ENCODE measurements around the gene TEX261.
A peak's percentile ranks its signal among the peaks of the same experiment; 100 is the strongest.

DNA sequence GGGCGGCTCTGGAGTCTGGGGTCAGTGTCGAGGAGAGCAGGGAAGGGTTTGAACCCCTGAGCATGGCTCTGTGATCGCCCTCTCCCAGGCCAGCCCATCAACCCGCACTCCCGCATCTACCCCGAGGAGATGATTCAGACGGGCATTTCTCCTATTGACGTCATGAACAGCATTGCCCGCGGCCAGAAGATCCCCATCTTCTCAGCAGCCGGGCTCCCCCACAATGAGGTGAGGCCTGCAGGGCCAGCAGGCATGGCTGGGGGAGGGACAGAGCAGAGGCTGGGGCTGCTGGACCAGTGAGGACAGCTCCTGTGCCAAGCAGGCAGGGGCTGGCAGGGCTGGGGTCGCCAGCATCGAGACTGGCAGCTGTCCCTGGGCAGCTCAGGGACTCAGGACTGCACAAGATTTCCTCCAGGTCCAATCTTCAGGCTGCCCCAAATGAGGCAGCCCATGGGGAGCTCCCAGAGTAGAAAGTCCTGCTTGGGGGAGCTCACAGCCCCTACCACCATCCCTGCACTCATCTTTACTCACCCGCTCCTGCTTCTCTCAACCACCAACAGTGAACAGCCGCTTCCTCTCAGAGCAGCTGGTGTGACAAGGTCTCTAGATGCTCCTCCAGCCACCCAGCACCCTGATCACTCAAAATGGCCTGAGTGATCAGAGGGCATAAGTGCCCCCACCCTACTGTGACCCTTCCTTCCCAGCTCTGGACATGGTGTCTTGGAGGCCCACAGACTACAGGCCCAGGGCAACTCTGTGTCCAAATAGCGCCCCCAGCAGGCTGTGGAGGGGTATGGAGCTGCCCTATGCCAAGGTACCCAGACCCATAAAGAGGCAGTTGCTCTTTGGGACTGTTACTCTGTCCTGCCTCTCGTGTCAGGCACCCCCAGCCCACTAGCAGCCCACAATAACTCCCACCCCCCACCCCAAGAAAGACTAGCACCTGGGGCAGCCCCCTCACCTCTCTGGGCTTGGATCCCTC lies 34.5 kb downstream of the TEX261 start:
- TF ChIP-seq, protein P1, sequence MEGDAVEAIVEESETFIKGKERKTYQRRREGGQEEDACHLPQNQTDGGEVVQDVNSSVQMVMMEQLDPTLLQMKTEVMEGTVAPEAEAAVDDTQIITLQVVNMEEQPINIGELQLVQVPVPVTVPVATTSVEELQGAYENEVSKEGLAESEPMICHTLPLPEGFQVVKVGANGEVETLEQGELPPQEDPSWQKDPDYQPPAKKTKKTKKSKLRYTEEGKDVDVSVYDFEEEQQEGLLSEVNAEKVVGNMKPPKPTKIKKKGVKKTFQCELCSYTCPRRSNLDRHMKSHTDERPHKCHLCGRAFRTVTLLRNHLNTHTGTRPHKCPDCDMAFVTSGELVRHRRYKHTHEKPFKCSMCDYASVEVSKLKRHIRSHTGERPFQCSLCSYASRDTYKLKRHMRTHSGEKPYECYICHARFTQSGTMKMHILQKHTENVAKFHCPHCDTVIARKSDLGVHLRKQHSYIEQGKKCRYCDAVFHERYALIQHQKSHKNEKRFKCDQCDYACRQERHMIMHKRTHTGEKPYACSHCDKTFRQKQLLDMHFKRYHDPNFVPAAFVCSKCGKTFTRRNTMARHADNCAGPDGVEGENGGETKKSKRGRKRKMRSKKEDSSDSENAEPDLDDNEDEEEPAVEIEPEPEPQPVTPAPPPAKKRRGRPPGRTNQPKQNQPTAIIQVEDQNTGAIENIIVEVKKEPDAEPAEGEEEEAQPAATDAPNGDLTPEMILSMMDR (conservative IDR thresholded peaks at IDR 0.05; ENCODE audit: low read depth in 2 of 2): peak; percentile 74 to 78
- TF ChIP-seq EZH2 (IDR thresholded peaks at IDR 0.05; ENCODE audit: low read depth, unreplicated experiment) (no peak), EZH2phosphoT487 (IDR thresholded peaks at IDR 0.05; ENCODE audit: unreplicated experiment) (no peak), POLR2AphosphoS5 (IDR thresholded peaks at IDR 0.05; ENCODE audit: low read depth) (no peak), NANOG (IDR thresholded peaks at IDR 0.05; ENCODE audit: borderline replicate concordance) (no peak), CREB1 (CRISPR knock-in tag; IDR thresholded peaks at IDR 0.05; ENCODE audit: low read depth) (no peak), ZNF331 (CRISPR knock-in tag; IDR thresholded peaks at IDR 0.05; ENCODE audit: low read depth) (no peak), JUNB (IDR thresholded peaks at IDR 0.05; ENCODE audit: unreplicated experiment) (no peak), STAT1 (IDR thresholded peaks at IDR 0.05; ENCODE audit: unreplicated experiment) (no peak), ZNF114 (CRISPR knock-in tag; IDR thresholded peaks at IDR 0.05) (no peak)
- TF ChIP-seq, protein P2, sequence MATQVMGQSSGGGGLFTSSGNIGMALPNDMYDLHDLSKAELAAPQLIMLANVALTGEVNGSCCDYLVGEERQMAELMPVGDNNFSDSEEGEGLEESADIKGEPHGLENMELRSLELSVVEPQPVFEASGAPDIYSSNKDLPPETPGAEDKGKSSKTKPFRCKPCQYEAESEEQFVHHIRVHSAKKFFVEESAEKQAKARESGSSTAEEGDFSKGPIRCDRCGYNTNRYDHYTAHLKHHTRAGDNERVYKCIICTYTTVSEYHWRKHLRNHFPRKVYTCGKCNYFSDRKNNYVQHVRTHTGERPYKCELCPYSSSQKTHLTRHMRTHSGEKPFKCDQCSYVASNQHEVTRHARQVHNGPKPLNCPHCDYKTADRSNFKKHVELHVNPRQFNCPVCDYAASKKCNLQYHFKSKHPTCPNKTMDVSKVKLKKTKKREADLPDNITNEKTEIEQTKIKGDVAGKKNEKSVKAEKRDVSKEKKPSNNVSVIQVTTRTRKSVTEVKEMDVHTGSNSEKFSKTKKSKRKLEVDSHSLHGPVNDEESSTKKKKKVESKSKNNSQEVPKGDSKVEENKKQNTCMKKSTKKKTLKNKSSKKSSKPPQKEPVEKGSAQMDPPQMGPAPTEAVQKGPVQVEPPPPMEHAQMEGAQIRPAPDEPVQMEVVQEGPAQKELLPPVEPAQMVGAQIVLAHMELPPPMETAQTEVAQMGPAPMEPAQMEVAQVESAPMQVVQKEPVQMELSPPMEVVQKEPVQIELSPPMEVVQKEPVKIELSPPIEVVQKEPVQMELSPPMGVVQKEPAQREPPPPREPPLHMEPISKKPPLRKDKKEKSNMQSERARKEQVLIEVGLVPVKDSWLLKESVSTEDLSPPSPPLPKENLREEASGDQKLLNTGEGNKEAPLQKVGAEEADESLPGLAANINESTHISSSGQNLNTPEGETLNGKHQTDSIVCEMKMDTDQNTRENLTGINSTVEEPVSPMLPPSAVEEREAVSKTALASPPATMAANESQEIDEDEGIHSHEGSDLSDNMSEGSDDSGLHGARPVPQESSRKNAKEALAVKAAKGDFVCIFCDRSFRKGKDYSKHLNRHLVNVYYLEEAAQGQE (IDR thresholded peaks at IDR 0.05; ENCODE audit: unreplicated experiment): no peak
- TF ChIP-seq, protein P3, sequence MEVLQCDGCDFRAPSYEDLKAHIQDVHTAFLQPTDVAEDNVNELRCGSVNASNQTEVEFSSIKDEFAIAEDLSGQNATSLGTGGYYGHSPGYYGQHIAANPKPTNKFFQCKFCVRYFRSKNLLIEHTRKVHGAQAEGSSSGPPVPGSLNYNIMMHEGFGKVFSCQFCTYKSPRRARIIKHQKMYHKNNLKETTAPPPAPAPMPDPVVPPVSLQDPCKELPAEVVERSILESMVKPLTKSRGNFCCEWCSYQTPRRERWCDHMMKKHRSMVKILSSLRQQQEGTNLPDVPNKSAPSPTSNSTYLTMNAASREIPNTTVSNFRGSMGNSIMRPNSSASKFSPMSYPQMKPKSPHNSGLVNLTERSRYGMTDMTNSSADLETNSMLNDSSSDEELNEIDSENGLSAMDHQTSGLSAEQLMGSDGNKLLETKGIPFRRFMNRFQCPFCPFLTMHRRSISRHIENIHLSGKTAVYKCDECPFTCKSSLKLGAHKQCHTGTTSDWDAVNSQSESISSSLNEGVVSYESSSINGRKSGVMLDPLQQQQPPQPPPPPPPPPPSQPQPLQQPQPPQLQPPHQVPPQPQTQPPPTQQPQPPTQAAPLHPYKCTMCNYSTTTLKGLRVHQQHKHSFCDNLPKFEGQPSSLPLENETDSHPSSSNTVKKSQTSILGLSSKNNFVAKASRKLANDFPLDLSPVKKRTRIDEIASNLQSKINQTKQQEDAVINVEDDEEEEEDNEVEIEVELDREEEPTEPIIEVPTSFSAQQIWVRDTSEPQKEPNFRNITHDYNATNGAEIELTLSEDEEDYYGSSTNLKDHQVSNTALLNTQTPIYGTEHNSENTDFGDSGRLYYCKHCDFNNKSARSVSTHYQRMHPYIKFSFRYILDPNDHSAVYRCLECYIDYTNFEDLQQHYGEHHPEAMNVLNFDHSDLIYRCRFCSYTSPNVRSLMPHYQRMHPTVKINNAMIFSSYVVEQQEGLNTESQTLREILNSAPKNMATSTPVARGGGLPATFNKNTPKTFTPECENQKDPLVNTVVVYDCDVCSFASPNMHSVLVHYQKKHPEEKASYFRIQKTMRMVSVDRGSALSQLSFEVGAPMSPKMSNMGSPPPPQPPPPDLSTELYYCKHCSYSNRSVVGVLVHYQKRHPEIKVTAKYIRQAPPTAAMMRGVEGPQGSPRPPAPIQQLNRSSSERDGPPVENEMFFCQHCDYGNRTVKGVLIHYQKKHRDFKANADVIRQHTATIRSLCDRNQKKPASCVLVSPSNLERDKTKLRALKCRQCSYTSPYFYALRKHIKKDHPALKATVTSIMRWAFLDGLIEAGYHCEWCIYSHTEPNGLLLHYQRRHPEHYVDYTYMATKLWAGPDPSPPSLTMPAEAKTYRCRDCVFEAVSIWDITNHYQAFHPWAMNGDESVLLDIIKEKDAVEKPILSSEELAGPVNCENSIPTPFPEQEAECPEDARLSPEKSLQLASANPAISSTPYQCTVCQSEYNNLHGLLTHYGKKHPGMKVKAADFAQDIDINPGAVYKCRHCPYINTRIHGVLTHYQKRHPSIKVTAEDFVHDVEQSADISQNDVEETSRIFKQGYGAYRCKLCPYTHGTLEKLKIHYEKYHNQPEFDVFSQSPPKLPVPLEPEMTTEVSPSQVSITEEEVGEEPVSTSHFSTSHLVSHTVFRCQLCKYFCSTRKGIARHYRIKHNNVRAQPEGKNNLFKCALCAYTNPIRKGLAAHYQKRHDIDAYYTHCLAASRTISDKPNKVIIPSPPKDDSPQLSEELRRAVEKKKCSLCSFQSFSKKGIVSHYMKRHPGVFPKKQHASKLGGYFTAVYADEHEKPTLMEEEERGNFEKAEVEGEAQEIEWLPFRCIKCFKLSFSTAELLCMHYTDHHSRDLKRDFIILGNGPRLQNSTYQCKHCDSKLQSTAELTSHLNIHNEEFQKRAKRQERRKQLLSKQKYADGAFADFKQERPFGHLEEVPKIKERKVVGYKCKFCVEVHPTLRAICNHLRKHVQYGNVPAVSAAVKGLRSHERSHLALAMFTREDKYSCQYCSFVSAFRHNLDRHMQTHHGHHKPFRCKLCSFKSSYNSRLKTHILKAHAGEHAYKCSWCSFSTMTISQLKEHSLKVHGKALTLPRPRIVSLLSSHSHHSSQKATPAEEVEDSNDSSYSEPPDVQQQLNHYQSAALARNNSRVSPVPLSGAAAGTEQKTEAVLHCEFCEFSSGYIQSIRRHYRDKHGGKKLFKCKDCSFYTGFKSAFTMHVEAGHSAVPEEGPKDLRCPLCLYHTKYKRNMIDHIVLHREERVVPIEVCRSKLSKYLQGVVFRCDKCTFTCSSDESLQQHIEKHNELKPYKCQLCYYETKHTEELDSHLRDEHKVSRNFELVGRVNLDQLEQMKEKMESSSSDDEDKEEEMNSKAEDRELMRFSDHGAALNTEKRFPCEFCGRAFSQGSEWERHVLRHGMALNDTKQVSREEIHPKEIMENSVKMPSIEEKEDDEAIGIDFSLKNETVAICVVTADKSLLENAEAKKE (CRISPR knock-in tag; IDR thresholded peaks at IDR 0.05): no peak
- TF ChIP-seq, protein P4, sequence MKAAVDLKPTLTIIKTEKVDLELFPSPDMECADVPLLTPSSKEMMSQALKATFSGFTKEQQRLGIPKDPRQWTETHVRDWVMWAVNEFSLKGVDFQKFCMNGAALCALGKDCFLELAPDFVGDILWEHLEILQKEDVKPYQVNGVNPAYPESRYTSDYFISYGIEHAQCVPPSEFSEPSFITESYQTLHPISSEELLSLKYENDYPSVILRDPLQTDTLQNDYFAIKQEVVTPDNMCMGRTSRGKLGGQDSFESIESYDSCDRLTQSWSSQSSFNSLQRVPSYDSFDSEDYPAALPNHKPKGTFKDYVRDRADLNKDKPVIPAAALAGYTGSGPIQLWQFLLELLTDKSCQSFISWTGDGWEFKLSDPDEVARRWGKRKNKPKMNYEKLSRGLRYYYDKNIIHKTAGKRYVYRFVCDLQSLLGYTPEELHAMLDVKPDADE (IDR thresholded peaks at IDR 0.05): no peak

Measured in GM23338 (cell line).